ENCODE measurements around the gene ASCL1.
A peak's percentile ranks its signal among the peaks of the same experiment; 100 is the strongest.

Gene ASCL1

DNA sequence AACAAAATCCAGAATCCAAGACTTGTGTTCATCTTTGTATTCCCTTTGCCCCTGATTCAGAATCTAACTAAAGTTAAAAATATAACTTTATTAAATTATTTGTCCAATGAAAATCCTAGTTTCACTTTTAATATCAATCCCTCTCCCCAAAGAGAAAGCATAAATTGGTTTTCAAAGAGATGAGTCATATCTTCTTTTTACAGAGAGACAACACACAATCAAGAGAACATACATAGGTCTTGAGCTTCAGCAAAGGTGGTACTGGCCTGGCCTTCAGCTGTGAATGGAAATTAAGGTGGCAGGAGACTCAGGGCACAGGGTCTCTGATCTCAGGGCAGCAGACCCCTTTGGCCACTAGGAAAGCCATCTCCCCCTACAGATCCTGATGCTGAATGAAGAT lies 4.3 kb upstream of the ASCL1 start:
- no peak for DNase-seq

DNA sequence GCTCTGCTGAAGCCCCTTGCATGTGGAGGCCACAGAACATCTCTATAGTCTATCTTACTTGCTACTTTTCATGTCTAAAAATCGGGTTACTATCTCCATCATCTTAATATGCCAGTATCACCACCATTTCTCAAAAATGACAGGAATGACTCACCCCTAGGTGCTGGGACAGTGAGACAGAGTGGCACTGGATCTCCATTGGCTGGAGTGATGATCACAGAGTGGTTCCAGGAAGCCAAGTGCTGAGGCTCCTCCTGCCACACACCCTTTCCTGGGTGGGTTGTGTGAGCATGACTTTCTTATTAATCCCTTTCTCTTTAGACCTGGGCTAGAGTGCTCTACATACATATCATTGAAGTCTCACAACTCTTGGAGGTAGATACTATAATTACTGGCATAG lies 3.3 kb upstream of the ASCL1 start:
- peak; percentile 70 for DNase-seq

DNA sequence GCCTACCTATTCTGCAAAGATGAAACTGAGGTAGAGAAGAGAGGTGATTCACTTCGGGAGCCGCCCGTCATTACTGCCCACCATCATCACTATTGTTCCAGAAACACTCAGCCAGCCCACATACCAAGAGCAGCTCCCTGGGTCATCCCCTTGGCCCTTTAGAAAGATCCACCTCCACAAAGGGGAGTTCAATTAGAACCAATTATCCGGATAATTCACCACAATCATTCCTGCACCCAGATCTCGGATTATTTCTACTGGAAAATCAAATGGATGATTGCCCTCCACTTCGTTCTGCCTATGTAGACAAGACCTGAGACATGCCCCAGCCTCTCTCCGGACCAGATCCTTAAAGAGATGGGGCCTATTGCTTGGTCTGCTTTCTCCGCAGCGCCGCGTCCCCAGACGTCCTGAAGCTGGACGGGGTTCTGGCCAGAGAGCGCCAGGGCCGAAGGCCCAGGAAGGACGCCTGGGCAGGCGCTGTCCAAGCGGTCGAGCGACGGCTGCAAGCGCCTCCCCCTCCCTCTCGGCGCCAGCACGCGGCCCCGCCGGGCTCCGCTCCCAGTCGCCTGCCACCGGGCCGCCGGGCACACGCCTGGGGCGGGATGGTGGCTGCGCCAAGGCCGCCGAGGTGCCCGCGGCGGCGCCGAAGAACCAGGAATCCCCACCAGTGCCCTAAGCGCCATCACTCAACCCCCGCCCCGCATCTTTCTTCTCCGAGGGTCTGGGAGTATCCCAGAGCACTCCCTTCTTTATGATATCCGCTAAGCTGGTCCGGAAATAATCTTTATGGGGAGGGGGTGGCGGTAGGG lies 1.3 kb upstream of the ASCL1 start:
- peak; percentile 49 for DNase-seq

DNA sequence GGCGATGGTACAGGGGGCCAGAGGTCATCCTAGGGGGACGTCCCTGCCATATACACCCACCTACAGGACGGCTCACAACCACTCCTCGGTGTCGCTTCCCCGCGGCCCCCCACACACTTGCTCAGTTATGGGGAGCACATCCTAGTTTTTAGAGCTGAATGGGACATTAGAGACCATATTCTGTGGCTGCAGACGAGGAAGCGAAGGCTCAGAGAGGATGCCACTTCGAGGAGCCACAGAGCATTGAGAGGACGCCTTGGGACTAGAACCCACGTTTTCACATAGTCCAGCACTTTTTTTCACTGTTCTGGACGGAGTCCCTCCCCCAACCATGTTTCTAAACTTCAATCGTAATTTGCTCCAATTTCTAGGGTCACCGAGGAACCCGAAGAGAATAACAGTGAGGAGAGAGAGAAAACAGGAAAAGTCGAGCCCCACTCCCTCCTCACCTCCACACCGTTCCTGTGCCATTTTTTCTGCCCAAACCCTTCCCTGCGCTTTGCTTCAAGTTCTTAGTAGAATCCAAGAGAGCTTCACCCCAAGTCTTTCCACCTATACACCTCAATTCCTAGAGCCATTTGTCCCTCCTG lies 641 bp upstream of the ASCL1 start:
- no peak for DNase-seq

DNA sequence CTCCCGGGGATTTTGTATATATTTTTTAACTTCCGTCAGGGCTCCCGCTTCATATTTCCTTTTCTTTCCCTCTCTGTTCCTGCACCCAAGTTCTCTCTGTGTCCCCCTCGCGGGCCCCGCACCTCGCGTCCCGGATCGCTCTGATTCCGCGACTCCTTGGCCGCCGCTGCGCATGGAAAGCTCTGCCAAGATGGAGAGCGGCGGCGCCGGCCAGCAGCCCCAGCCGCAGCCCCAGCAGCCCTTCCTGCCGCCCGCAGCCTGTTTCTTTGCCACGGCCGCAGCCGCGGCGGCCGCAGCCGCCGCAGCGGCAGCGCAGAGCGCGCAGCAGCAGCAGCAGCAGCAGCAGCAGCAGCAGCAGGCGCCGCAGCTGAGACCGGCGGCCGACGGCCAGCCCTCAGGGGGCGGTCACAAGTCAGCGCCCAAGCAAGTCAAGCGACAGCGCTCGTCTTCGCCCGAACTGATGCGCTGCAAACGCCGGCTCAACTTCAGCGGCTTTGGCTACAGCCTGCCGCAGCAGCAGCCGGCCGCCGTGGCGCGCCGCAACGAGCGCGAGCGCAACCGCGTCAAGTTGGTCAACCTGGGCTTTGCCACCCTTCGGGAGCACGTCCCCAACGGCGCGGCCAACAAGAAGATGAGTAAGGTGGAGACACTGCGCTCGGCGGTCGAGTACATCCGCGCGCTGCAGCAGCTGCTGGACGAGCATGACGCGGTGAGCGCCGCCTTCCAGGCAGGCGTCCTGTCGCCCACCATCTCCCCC lies 777 bp downstream of the ASCL1 start:
- DNase-seq: peak; percentile 56

DNA sequence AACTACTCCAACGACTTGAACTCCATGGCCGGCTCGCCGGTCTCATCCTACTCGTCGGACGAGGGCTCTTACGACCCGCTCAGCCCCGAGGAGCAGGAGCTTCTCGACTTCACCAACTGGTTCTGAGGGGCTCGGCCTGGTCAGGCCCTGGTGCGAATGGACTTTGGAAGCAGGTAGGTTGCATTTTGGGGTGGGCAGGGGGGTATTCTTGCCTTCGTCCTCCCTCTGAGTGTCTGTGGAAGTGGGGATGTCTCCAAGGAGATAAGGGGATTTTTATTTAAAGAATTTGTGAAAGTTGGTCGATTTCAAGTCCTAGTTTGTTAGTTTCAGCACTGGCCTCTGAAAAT lies 1.3 kb downstream of the ASCL1 start:
- no peak for DNase-seq

DNA sequence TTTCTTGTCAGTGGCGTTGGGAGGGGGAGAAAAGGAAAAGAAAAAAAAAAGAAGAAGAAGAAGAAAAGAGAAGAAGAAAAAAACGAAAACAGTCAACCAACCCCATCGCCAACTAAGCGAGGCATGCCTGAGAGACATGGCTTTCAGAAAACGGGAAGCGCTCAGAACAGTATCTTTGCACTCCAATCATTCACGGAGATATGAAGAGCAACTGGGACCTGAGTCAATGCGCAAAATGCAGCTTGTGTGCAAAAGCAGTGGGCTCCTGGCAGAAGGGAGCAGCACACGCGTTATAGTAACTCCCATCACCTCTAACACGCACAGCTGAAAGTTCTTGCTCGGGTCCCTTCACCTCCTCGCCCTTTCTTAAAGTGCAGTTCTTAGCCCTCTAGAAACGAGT lies 1.9 kb downstream of the ASCL1 start:
- DNase-seq: peak; percentile 44

DNA sequence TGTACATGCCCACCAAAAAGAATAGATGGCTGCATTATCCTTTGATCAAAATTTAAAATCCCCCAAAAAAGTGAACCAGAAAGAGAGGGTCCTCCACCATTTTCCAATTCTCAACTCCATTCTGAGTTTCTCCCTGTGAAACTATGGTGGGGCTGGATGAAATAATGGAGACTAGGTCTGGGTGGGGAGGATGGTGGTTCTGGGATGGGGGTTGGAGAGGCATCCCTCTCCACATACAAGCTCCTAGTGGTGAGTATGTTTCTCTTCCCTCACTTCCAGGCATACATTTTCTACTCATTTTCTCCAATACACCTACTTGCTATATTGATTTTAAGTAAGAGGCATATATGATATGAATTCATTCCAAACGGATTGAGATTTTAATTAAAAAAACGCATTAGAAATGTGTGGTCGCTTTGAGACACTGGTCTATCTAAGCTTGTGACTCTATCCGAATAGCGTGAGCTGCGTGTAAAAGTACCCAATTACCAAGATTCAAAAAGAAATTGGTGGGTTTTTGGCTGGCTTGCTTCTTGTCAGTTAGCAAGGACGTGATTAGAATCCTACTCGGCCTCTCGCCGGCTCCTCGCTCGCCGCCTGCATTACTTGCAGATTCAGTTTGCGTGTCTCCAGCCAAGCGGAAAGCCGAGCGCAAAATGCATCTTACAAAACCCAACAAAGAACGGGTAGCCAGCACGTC lies 3.4 kb downstream of the ASCL1 start:
- peak; percentile 77 for DNase-seq

DNA sequence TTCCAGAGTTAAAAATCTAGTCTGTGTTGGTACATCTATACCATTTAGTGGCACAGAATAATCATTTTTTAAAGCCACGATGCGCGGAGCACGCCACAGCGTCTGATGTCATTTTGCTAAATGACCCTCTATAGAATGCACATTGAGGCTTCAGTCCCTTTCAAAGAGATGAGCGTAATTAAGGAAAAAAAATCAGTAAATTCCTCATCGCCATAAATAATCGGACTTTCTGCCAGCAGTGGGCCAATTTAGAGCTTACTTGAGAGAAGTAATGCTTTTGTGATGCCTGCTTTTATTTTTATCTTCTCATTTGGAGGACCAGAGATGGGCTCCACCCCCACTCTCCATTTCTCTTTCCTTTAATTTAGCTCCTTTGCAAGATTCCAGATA lies 4.0 kb downstream of the ASCL1 start:
- DNase-seq: peak; percentile 80

DNA sequence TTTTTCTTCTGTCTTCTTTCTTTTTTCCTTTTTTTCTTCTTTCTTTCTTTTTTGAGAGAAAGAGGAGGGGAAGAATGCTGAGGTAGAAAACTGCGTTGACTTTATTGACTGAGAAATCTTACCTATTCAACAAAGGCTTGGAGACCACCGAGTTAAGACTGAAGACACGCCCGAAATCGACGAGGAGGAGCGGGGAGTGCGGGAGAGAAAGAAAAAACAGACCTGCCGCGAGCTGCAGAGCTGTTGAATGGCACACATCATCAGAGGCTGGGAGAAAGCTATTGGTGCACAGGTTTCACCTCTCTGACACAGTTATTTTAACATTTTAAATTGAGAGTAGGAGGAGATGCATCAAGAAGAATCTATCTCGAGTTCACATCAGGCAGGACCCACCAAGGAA lies 5.1 kb downstream of the ASCL1 start:
- no peak for DNase-seq

DNA sequence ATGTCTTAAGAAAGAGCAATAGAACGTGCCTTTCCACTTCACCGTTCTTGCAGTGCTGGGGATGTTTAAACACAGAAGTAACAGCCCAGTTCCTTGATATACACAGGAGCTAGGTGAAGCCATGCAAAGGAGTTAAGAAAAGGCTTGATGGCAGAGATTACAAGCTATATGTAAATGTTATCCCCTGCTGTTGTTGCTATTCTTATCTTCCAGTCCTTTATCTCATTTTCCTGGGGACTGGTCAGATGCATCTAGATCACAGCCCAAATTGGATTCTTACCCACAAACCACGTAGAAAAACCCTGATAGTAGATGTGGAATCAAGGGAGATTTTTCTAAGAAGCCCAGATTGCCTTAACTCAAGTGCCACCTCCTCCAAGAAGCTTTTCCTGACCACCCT lies 5.5 kb downstream of the ASCL1 start:
- no peak for DNase-seq

DNA sequence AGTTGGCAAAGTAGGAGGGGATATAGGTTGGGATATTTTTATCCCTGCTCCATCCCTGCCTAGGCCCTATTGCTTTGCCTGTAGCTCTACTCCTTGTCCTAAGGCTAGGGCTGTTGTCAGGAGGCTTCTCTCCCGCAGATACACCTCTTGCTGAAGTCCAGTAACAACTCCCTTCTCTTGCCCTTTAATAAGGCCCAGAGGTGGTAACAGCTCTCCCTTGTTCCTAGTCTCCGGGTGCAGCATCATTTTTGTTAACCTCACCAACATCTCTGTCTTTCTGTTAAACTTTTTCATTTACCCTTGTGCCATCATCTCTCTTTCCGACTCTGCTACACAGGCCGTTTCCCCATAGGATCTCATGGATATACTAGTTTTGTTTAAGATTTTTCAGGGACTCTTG lies 6.3 kb downstream of the ASCL1 start:
- no peak for DNase-seq

DNA sequence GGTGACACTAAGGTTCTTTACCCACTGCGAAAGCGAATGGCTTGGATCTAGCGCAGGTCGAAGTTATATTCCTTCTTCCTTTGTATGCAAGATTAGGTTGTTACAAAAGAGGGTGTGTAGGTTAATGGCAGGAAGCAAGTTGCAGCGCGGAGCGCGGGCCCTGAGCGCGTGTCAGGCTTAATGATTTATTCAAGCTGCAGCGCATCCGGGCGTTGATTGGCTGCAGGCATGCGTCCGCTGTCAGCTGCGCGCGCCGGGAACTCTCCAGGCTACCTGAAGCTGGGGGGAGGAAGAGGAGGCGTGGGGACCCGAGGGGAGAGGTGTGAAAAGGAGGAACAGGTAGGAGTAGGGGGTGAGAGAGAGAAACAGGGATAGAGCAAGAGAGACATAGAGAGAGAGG lies 7.4 kb downstream of the ASCL1 start:
- no peak for DNase-seq

DNA sequence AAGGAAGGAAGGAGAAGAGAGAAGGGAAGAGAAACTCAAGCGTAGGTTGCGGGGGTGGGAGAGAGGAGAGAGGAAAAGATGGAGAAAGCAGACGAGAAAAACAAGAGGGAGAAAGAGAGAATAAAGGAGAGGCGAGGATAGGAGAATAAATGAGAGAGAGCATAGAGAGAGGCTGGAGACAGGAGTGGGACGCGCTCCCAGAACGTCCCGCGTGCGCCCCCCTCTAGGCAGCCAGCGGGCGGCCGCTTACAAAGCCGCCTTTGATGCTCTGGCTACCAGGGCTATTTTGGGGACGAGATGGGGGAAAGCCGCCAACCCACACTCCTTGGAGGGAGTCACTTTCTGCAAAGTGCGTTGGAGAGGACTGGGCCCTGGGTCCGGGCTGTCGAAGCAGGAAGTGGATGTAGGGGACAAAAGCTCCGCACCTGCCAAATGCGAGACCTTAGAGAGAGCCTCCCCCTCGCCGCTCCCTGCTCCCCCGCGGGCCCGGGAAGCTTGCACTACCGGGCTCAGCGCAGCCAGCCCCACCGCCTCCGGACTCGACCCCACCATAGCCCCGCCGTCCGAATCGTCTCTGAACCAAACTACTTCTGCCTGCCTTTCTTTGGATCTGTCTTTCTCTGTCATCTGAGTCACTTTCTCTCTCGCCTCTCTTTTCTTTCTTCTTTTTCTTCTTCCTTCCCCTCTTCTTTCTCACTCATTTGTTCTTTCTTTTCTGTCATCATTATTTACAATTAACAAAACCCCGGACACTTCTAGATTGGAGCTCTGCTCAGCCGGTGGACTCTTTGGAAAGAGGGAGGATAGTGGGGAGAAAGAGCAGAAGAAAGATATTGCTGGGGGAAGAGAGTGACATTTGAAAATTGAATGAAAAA lies 8.0 kb downstream of the ASCL1 start:
- DNase-seq: no peak

DNA sequence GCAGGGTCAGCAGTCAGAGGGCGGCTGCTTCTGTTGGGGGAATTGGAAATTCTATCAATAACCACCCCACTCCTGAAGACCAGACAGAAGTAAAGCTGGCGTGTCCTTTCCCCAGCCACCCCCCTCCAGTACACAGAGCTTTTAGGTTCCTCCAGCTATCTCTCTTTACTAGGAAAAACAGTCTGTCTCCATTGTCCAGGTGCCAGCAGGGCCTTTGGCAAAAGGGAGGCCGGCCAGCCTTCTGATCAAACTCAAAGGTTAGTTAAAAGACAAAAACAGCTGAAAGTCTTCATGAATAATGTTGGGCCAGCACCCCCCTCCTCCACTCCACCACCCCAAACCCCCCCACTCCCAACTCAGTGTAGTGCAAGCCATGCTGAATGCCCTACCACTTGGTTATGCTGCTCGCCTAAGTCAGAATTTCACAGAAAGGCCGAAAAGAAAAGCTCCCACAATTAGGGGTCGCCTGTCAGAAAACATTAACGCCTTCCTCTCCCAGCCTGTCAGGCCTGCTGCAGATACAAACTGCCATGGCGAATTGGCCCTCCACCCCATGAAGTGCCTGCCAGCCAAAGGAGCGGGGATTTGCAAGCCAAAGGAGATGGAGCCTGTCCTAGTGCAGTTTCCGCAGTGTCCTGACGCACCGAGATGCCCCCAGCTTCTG lies 8.9 kb downstream of the ASCL1 start:
- DNase-seq: no peak

DNA sequence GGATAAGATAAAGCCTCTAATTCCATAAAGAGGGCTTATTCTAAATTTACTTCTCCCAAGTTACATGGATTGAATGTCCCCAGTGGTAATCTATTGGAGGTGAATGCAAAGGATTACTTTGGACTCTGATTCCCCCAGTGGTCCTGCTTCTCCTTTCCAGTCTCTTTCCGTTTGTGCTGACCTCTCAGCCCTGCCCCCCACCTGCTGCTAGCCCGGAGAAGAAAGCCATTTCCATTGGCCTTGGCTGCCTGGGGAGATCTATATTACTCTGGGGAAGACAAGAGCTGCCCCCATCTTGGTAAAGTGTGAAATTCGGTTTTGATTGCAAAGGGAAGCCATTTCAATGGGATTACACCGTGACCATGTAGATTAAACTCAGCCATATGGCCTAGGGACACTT lies 13.3 kb downstream of the ASCL1 start:
- no peak for DNase-seq

DNA sequence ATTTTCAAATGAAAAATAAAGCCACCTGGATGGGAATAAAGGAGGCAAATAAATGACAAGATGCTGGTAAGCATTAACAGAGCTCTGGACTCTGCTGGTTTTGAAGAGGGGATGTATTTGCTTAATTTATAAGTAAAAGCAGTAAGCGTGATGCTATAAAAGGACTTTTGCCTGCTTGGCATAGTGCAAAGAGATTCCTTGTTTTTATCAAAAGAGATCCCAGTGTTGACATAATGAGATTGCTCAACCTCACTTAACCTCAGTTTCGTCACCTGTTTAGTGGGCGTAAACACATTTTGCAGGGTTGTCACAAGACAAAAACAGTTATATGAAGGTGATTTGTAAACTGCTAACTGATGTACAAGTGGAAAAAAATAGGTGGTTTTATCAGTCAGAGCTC lies 13.8 kb downstream of the ASCL1 start:
- DNase-seq: peak; percentile 25

DNA sequence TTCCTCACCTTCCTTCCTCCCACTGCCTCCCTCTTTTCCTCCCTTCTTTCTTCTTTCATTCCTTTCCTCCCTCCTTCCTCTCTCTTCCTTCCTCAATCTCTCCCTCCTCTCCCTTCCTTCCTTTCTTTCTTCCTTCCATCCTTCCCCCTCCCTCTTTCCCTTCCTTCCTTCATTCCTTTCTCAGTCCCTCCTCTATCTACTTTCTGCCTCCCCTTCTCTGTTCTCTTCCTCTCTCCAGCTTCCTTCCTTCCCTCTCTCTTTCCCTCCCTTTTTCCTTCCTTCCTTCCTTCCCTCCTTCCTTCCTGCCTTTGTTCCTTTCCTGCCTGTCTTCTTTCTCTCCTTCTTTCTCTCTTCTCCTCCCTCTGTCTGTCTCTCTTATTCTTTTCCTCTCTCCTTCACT lies 16.1 kb downstream of the ASCL1 start:
- no peak for DNase-seq

DNA sequence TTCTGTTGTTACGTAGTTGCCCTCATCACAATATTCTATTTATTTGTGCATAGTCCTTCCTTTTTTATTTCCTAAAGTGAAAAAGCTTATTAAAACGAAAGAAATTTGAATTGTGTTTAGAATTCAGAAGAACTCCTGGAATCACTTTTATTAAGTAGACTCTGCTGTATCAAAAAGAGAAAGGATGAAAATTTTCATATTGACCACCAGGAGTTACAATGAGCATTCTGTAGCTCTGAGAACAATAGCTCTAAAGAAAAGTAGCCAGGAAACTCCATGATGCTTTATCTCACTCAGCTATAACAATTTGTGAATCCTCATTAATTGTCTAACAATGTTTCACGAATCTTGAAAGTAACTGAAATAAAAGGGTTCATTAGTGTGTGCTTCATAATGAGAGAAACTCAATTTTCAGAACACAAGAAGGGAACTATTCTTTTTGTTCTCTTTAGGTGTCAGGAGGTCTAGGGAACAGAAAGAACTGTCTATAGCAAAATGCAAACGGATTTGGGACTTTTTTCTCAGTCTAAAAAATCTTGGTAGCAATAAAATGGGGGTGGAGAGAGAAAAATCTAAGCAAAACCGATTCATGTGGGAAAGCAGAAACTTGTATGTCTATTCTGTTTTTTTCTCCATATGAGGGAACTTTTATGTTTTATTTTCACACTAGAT lies 19.3 kb downstream of the ASCL1 start:
- DNase-seq: no peak

DNA sequence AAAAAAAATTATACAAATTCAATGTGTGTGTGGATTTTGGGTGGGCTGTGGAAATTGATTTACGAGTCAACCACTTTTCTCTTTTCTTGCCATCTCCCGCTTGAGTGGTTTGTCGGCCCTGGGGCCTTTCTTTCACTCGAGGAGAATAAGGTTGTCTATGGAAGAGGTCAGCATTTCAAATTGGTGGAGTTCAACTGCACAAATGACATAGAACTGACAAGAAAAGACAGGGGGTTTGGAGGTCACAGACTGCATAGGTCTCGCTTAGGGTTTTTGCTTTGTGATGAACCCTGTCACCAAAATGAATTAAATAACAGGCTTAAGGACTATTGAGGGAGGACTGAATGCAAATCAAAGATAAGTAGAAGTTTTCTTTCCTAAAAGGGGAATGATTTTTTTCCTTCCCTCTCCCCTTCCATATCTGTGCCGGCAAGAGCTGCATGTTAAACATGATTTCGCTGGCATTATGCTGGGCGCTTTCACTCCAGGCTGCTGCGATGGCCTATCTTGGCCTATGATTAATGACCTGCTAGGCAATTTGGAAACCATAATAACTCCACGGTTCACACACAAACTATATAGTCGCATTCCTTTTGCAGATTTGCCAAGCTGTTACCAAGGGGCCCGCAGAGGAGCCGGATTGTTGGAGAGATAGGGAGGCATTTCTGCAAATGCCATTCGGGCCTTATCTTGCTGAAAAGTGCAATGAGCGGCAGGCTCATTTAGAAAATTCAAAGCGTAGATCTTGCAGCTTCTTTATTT lies 20.7 kb downstream of the ASCL1 start:
- no peak for DNase-seq

DNA sequence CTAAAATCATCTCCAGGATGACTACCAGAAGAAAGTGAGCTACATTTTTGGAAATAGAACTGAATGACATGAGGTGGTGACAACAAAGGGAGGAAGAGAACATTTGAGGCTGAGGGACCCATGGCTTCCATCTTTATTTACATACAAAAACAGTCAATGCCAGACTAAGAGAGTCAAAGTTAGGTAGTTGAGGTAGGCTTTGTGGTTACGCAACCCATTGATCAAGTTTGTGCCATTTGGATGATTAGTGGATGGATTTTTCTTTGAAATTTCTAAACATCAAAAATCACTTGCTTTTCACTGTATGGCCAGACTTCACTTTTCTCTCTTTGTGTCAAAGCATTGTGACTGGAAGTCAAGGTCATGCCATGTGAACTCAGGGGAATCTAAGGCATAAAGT lies 22.9 kb downstream of the ASCL1 start:
- DNase-seq: no peak
